Colonic mucosa (tissue), 4 donors: ENCODE data around the gene KDM6B. TPM values are rescaled to one million over a fixed set of nuclear protein-coding genes. Genes with fewer than 3 reads are reported as not detected.
A peak's percentile ranks its signal among the peaks of the same experiment; 100 is the strongest.

ENCODE experiments used
- DNase-seq: peaks from one replicate; pipeline ENCODE4 v3.0.0-alpha.2; 2020
- H3K27ac ChIP-seq: fragments of 200-600 bp; one replicate; pipeline ENCODE4 v1.8.0; 2021
- H3K27me3 ChIP-seq: fragments of 200-600 bp; one replicate; pipeline ENCODE4 v1.8.0; 2021
- H3K36me3 ChIP-seq: fragments of 200-600 bp; one replicate; pipeline ENCODE4 v1.8.0; 2021
- H3K4me1 ChIP-seq: fragments of 200-600 bp; one replicate; pipeline ENCODE4 v1.8.0; 2021; ENCODE audit warnings: mild to moderate bottlenecking
- H3K4me3 ChIP-seq: fragments of 200-600 bp; one replicate; pipeline ENCODE4 v1.8.0; 2021
- H3K9ac ChIP-seq, 2 donors: one replicate each; pipeline ENCODE4 v1.7.0; 2013; ENCODE audit warnings: control low read depth in 2 of 2, low read depth in 2 of 2, low read length in 2 of 2
- H3K9me3 ChIP-seq: fragments of 200-600 bp; one replicate; pipeline ENCODE4 v1.8.0; 2021
- intact Hi-C: fragments of 100-400 bp; cut with DNase I; formaldehyde crosslinking; loops from one replicate; pipeline ENCODE4 v1.14.1; 2022
- total RNA-seq, 2 donors: library from RNA; stranded (reverse); fragmentation: NEBNext Ultra II Directional in 1 of 2; extraction: Animal tissue kit (Norgen Biotek cat#: 25700) in 1 of 2; gene quantifications; one replicate each; pipeline ENCODE4 v1.2.1, GENCODE V29; 2021
- TF ChIP-seq, protein P1 (sequence below): fragments of 200-600 bp; IDR thresholded peaks from one replicate; pipeline ENCODE4 v1.8.0; 2022; ENCODE audit warnings: antibody characterized with exemption, mild to moderate bottlenecking
- donor health status: healthy.
- donor health status: DM: no; HTN: no; CAD: no.
- donor health status: DM: no; HTN: no; CAD: no.

Gene KDM6B
- total RNA-seq, 2 donors from 2014 or later = 32.7 to 42.6 TPM

- TF ChIP-seq, protein P1, sequence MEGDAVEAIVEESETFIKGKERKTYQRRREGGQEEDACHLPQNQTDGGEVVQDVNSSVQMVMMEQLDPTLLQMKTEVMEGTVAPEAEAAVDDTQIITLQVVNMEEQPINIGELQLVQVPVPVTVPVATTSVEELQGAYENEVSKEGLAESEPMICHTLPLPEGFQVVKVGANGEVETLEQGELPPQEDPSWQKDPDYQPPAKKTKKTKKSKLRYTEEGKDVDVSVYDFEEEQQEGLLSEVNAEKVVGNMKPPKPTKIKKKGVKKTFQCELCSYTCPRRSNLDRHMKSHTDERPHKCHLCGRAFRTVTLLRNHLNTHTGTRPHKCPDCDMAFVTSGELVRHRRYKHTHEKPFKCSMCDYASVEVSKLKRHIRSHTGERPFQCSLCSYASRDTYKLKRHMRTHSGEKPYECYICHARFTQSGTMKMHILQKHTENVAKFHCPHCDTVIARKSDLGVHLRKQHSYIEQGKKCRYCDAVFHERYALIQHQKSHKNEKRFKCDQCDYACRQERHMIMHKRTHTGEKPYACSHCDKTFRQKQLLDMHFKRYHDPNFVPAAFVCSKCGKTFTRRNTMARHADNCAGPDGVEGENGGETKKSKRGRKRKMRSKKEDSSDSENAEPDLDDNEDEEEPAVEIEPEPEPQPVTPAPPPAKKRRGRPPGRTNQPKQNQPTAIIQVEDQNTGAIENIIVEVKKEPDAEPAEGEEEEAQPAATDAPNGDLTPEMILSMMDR = no peak
Observed at GRCh38 chr17:7841915-7842379, 7.9 kb downstream of the KDM6B start.

DNA sequence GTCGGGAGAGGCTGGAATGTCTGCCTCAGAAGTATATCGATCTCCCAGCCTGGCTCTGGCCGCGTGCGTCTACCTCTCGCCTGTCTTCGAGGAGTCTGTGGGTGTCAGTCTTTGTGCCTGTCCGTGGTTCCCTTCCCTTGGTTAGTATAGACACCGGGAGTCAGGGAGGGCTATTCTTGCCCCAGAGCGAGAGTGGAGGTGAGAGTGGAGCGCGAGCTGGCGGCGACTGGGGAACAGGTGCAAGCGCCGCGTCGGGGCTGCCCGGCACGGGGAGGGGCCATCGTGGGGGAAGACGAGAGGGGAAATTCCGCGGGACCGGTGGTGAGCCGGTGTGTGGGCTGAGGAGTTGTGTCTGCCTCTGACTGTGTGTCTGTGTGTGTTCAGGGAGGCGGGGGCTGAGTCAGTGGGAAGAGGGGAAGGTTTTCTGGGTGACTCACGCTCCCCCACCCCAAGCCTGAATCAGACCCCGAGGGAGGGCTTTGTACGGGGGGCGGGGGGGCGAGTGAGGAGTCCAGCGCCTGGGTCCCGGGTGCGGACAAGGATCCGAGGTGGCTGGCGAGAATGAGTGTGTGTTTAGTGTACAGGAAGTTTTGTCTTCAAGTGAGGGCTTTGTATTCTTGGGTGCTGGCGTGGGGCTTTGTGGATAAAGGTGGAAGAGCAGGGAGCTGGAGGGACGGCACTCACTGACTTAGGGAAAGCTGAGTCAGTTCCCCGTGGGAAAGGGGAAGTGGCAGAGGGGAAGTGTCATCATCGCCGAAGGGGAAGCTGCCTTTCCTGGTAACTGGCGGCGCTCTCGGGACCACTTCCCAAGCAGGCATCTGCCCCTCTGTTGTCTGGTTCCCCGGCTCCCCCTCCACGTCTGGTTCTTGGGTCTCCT, 8.6 kb downstream of the KDM6B start:
- TF ChIP-seq, protein P1 = no peak
- Histone ChIP-seq H3K4me1 (peaks cover 31% of the 10 kb centered on the region), H3K9me3 (no peaks in the 10 kb centered on the region), H3K27me3 (no peaks in the 10 kb centered on the region), H3K36me3 (peaks cover 5% of the 10 kb centered on the region), H3K4me3 (peak overlapping the region; percentile 76), H3K9ac (peak overlapping the region; percentile 97), H3K27ac (peak overlapping the region; percentile 93)
- intact Hi-C loops = no loop called here
- DNase-seq = peak; percentile 76

More at GRCh38 chr17:7841915-7842379, 7.9 kb downstream of the KDM6B start:
- H3K27ac ChIP-seq = peak overlapping the region; percentile 93
- H3K4me1 ChIP-seq = peaks cover 38% of the 10 kb centered on the region
- intact Hi-C loops = no loop called here
- peaks cover 5% of the 10 kb centered on the region for H3K36me3 ChIP-seq
- H3K4me3 ChIP-seq = peak overlapping the region; percentile 76
- peak; percentile 94 for DNase-seq
- no peaks in the 10 kb centered on the region for H3K27me3 ChIP-seq
- H3K9ac ChIP-seq = peak overlapping the region; percentile 97
- no peaks in the 10 kb centered on the region for H3K9me3 ChIP-seq

GRCh38 chr17:7843257-7843535, 9.2 kb downstream of the KDM6B start:
- peaks cover 29% of the 10 kb centered on the region for H3K4me1 ChIP-seq
- TF ChIP-seq, protein P1 = no peak
- intact Hi-C loops = no loop called here
- H3K27me3 ChIP-seq = no peaks in the 10 kb centered on the region
- peaks cover 5% of the 10 kb centered on the region for H3K36me3 ChIP-seq
- peak overlapping the region; percentile 76 for H3K4me3 ChIP-seq
- no peak for DNase-seq
- H3K9ac ChIP-seq = peak overlapping the region; percentile 97
- no peaks in the 10 kb centered on the region for H3K9me3 ChIP-seq
- peak overlapping the region; percentile 93 for H3K27ac ChIP-seq

GRCh38 chr17:7843536-7844291, 9.7 kb downstream of the KDM6B start:
- Histone ChIP-seq H3K27me3 (no peaks in the 10 kb centered on the region), H3K4me3 (peak overlapping the region; percentile 76), H3K9me3 (no peaks in the 10 kb centered on the region), H3K4me1 (peaks cover 26% of the 10 kb centered on the region), H3K9ac (peak overlapping the region; percentile 97), H3K36me3 (peaks cover 5% of the 10 kb centered on the region), H3K27ac (peak overlapping the region; percentile 93)
- TF ChIP-seq, protein P1 = no peak
- intact Hi-C loops = no loop called here
- DNase-seq = peak; percentile 91

GRCh38 chr17:7844292-7845154, 10.5 kb downstream of the KDM6B start:
- H3K9ac ChIP-seq = peak overlapping the region; percentile 95 to 97
- peaks cover 20% of the 10 kb centered on the region for H3K4me1 ChIP-seq
- intact Hi-C loops = no loop called here
- no peaks in the 10 kb centered on the region for H3K9me3 ChIP-seq
- peak overlapping the region; percentile 93 for H3K27ac ChIP-seq
- H3K36me3 ChIP-seq = peaks cover 12% of the 10 kb centered on the region
- TF ChIP-seq, protein P1 = no peak
- H3K27me3 ChIP-seq = no peaks in the 10 kb centered on the region
- H3K4me3 ChIP-seq = peak overlapping the region; percentile 76
- DNase-seq = peak; percentile 94
